C4-2B (cell line): ENCODE data around the gene SPHK1.

Experiments used
- H3K27ac ChIP-seq: fragments of 450-650 bp; 2 replicates; pipeline ENCODE4 v1.5.1; 2017
- CTCF ChIP-seq: fragments of 450-650 bp; conservative IDR thresholded peaks from 2 replicates; pipeline ENCODE4 v1.5.1; 2017; ENCODE audit warnings: mild to moderate bottlenecking
- ZFX ChIP-seq: fragments of 450-650 bp; IDR thresholded peaks from 2 replicates; pipeline ENCODE4 v1.6.1; 2017

Gene SPHK1

GRCh38 chr17:76398523-76399174, 14.2 kb downstream of the SPHK1 start:
- TF ChIP-seq ZFX (no peak), CTCF (no peak)
- no peak overlapping the region for H3K27ac ChIP-seq

GRCh38 chr17:76399175-76400172, 15.1 kb downstream of the SPHK1 start:
- no peak for TF ChIP-seq ZFX
- no peak for TF ChIP-seq CTCF

GRCh38 chr17:76402711-76403110, 18.3 kb downstream of the SPHK1 start:
- H3K27ac ChIP-seq = no peak overlapping the region

More at GRCh38 chr17:76399175-76400172, 15.1 kb downstream of the SPHK1 start:
- H3K27ac ChIP-seq = no peak overlapping the region

GRCh38 chr17:76404256-76404655, 19.8 kb downstream of the SPHK1 start:
- no peak overlapping the region for H3K27ac ChIP-seq
- TF ChIP-seq CTCF (no peak), ZFX (no peak)

More at GRCh38 chr17:76402711-76403110, 18.3 kb downstream of the SPHK1 start:
- TF ChIP-seq ZFX (no peak), CTCF (no peak)

- TF ChIP-seq CTCF = no peak
- no peak overlapping the region for H3K27ac ChIP-seq
Measured at GRCh38 chr17:76404976-76405563, 20.7 kb downstream of the SPHK1 start.

GRCh38 chr17:76405607-76405966, 21.2 kb downstream of the SPHK1 start:
- TF ChIP-seq CTCF (no peak), ZFX (no peak)
- no peak overlapping the region for H3K27ac ChIP-seq
